ENCODE measurements around the gene ZBTB49.

DNA sequence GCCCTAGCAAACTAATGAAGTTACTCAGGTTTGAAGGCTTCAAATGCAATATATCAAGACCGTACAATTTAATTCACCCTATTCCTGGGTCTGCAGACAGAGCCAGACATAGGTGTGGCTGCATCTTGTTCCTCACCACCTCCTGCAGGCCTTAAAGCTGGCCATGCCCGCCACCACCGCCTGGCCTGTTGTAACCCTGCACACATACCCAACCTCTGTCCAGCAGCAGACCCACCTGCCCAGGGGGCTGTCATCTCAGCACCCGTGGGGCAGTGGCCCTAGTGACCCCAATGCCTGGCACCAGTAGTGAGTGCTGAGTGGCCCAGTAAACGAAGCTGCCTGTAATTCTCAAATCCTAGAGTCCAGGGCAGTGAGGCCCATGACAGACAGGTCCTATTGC is 40.7 kb downstream of the ZBTB49 start:
- no peak for TF ChIP-seq POLR2A (IDR thresholded peaks at IDR 0.05)
- TF ChIP-seq, protein P1, sequence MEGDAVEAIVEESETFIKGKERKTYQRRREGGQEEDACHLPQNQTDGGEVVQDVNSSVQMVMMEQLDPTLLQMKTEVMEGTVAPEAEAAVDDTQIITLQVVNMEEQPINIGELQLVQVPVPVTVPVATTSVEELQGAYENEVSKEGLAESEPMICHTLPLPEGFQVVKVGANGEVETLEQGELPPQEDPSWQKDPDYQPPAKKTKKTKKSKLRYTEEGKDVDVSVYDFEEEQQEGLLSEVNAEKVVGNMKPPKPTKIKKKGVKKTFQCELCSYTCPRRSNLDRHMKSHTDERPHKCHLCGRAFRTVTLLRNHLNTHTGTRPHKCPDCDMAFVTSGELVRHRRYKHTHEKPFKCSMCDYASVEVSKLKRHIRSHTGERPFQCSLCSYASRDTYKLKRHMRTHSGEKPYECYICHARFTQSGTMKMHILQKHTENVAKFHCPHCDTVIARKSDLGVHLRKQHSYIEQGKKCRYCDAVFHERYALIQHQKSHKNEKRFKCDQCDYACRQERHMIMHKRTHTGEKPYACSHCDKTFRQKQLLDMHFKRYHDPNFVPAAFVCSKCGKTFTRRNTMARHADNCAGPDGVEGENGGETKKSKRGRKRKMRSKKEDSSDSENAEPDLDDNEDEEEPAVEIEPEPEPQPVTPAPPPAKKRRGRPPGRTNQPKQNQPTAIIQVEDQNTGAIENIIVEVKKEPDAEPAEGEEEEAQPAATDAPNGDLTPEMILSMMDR (IDR thresholded peaks at IDR 0.05) = no peak
